WTC11 (cell line): ENCODE results near the gene ATPAF1.
"Not testable (repeated sequence)": the region's sequence is repeated elsewhere in the genome, so short reads cannot be mapped to it uniquely, and the experiment has no call there.

Source experiments
- CTCF ChIP-seq: fragments of 200-600 bp; IDR thresholded peaks from 2 replicates; pipeline ENCODE4 v1.8.0; 2022; ENCODE audit warnings: antibody characterized with exemption
- HMGA2 ChIP-seq: fragments of 250-450 bp; sonication (Bioruptor Pico); IDR thresholded peaks from 2 replicates; pipeline ENCODE4 v1.4.0; 2021; ENCODE audit warnings: mild to moderate bottlenecking, moderate library complexity
- RORB ChIP-seq: fragments of 250-450 bp; sonication (Bioruptor Pico); IDR thresholded peaks from 2 replicates; pipeline ENCODE4 v1.9.0; 2021; ENCODE audit warnings: mild to moderate bottlenecking
- SMAD3 ChIP-seq: sonication (generic); formaldehyde crosslinking; IDR thresholded peaks from 2 replicates; pipeline ENCODE4 v1.8.0; 2022; ENCODE audit warnings: missing genetic modification reagents, mild to moderate bottlenecking, borderline replicate concordance
- SP1 ChIP-seq: sonication (generic); formaldehyde crosslinking; conservative IDR thresholded peaks from 2 replicates; pipeline ENCODE4 v1.8.1; 2022; ENCODE audit warnings: missing genetic modification reagents
- USF2 ChIP-seq: sonication (generic); formaldehyde crosslinking; IDR thresholded peaks from 2 replicates; pipeline ENCODE4 v1.8.1; 2023; ENCODE audit warnings: mild to moderate bottlenecking, missing genetic modification reagents, moderate library complexity
- ZNF232 ChIP-seq: sonication (generic); formaldehyde crosslinking; IDR thresholded peaks from 2 replicates; pipeline ENCODE4 v1.8.0; 2022; ENCODE audit warnings: mild to moderate bottlenecking, missing genetic modification reagents

- TF ChIP-seq ZNF232 (CRISPR knock-in tag); CTCF; RORB (CRISPR knock-in tag); USF2; HMGA2 (CRISPR knock-in tag); SMAD3; SP1: not testable (repeated sequence)
These were observed 26.5 kb upstream of the ATPAF1 start for GRCh38 chr1:46694676-46695075.
